ENCODE measurements around the gene TMA7. TPM values are rescaled to one million over a fixed set of nuclear protein-coding genes. Genes with fewer than 3 reads are reported as not detected.

TMA7 gene
- total and polyA plus RNA-seq, 2 donors (not counting 1 experiment from before 2014, with no cell fraction given) = 306 to 337 TPM

- TF ChIP-seq EZH2 (IDR thresholded peaks at IDR 0.05; ENCODE audit: low read length, missing control alignments) = no peak
- no peak for TF ChIP-seq CTCF (conservative IDR thresholded peaks at IDR 0.05 in 1 of 2, IDR thresholded peaks at IDR 0.05 in 1 of 2; ENCODE audit: low read depth in 1 of 2, low read length in 2 of 2)
- peak overlapping the region in 3 of 4 experiments; percentile 50 to 66 (median 66) for H3K4me3 ChIP-seq (replicated peaks in 1 of 4; ENCODE audit: control extremely low read depth in 1 of 4, insufficient read depth in 1 of 4, low read depth in 3 of 4, low read length in 4 of 4)
- H3K79me2 ChIP-seq (ENCODE audit: control insufficient read depth, insufficient read depth, low read length) = peaks cover 61% of the 10 kb centered on the region
- no peak for DNase-seq (ENCODE audit: low read depth in 2 of 2)
- H4K20me1 ChIP-seq (ENCODE audit: control insufficient read depth, extremely low read depth, insufficient read depth, low read length) = no peaks in the 10 kb centered on the region
- no peak overlapping the region for H2AFZ ChIP-seq (ENCODE audit: low read length)
- no peaks in the 10 kb centered on the region for H3K27me3 ChIP-seq (ENCODE audit: control insufficient read depth, insufficient read depth, low read length)
- H3K9ac ChIP-seq (ENCODE audit: insufficient read depth, low read length) = peak overlapping the region; percentile 97
- H3K4me2 ChIP-seq (ENCODE audit: extremely low read depth, insufficient read depth, low read length) = peak overlapping the region; percentile 91
- peak overlapping the region; percentile 100 for H3K27ac ChIP-seq (ENCODE audit: insufficient read depth, low read length)
- H3K4me1 ChIP-seq (ENCODE audit: control insufficient read depth, extremely low read depth, insufficient read depth, low read length) = peaks cover 27% of the 10 kb centered on the region
- peaks cover 34% of the 10 kb centered on the region for H3K36me3 ChIP-seq (ENCODE audit: control insufficient read depth, insufficient read depth, low read length)
- H3K9me3 ChIP-seq (ENCODE audit: control insufficient read depth, insufficient read depth, low read depth, low read length) = no peaks in the 10 kb centered on the region
Observed at GRCh38 chr3:48467473-48468267, 27.6 kb downstream of the TMA7 start.

- H3K27me3 ChIP-seq (ENCODE audit: control insufficient read depth, insufficient read depth, low read length) = no peaks in the 10 kb centered on the region
- no peak overlapping the region for H3K9ac ChIP-seq (ENCODE audit: insufficient read depth, low read length)
- H3K36me3 ChIP-seq (ENCODE audit: control insufficient read depth, insufficient read depth, low read length) = peaks cover 34% of the 10 kb centered on the region
- H3K4me2 ChIP-seq (ENCODE audit: extremely low read depth, insufficient read depth, low read length) = no peak overlapping the region
- H3K4me3 ChIP-seq (replicated peaks in 1 of 4; ENCODE audit: control extremely low read depth in 1 of 4, insufficient read depth in 1 of 4, low read depth in 3 of 4, low read length in 4 of 4) = no peak overlapping the region
- TF ChIP-seq CTCF (conservative IDR thresholded peaks at IDR 0.05 in 1 of 2, IDR thresholded peaks at IDR 0.05 in 1 of 2; ENCODE audit: low read depth in 1 of 2, low read length in 2 of 2) (no peak), EZH2 (IDR thresholded peaks at IDR 0.05; ENCODE audit: low read length, missing control alignments) (no peak)
- no peaks in the 10 kb centered on the region for H4K20me1 ChIP-seq (ENCODE audit: control insufficient read depth, extremely low read depth, insufficient read depth, low read length)
- no peak for DNase-seq (ENCODE audit: low read depth in 2 of 2)
- H3K9me3 ChIP-seq (ENCODE audit: control insufficient read depth, insufficient read depth, low read depth, low read length) = no peaks in the 10 kb centered on the region
- peak overlapping the region; percentile 20 for H3K27ac ChIP-seq (ENCODE audit: insufficient read depth, low read length)
- H3K4me1 ChIP-seq (ENCODE audit: control insufficient read depth, extremely low read depth, insufficient read depth, low read length) = peaks cover 31% of the 10 kb centered on the region
- H2AFZ ChIP-seq (ENCODE audit: low read length) = no peak overlapping the region
- peaks cover 63% of the 10 kb centered on the region for H3K79me2 ChIP-seq (ENCODE audit: control insufficient read depth, insufficient read depth, low read length)
Observed at GRCh38 chr3:48468329-48468731, 28.3 kb downstream of the TMA7 start.

- Histone ChIP-seq H3K9ac (ENCODE audit: insufficient read depth, low read length) (no peak overlapping the region), H4K20me1 (ENCODE audit: control insufficient read depth, extremely low read depth, insufficient read depth, low read length) (no peaks in the 10 kb centered on the region), H3K27ac (ENCODE audit: insufficient read depth, low read length) (no peak overlapping the region), H3K36me3 (ENCODE audit: control insufficient read depth, insufficient read depth, low read length) (peaks cover 34% of the 10 kb centered on the region), H3K79me2 (ENCODE audit: control insufficient read depth, insufficient read depth, low read length) (peaks cover 63% of the 10 kb centered on the region), H2AFZ (ENCODE audit: low read length) (no peak overlapping the region), H3K4me1 (ENCODE audit: control insufficient read depth, extremely low read depth, insufficient read depth, low read length) (peaks cover 31% of the 10 kb centered on the region), H3K27me3 (ENCODE audit: control insufficient read depth, insufficient read depth, low read length) (no peaks in the 10 kb centered on the region), H3K9me3 (ENCODE audit: control insufficient read depth, insufficient read depth, low read depth, low read length) (no peaks in the 10 kb centered on the region), H3K4me3 (replicated peaks in 1 of 4; ENCODE audit: control extremely low read depth in 1 of 4, insufficient read depth in 1 of 4, low read depth in 3 of 4, low read length in 4 of 4) (no peak overlapping the region), H3K4me2 (ENCODE audit: extremely low read depth, insufficient read depth, low read length) (no peak overlapping the region)
- TF ChIP-seq CTCF (conservative IDR thresholded peaks at IDR 0.05 in 1 of 2, IDR thresholded peaks at IDR 0.05 in 1 of 2; ENCODE audit: low read depth in 1 of 2, low read length in 2 of 2) (no peak), EZH2 (IDR thresholded peaks at IDR 0.05; ENCODE audit: low read length, missing control alignments) (no peak)
- no peak for DNase-seq (ENCODE audit: low read depth in 2 of 2)
Observed at GRCh38 chr3:48469046-48469915, 29.2 kb downstream of the TMA7 start.
